ENCODE results near the gene EEFSEC.

EEFSEC gene

DNA sequence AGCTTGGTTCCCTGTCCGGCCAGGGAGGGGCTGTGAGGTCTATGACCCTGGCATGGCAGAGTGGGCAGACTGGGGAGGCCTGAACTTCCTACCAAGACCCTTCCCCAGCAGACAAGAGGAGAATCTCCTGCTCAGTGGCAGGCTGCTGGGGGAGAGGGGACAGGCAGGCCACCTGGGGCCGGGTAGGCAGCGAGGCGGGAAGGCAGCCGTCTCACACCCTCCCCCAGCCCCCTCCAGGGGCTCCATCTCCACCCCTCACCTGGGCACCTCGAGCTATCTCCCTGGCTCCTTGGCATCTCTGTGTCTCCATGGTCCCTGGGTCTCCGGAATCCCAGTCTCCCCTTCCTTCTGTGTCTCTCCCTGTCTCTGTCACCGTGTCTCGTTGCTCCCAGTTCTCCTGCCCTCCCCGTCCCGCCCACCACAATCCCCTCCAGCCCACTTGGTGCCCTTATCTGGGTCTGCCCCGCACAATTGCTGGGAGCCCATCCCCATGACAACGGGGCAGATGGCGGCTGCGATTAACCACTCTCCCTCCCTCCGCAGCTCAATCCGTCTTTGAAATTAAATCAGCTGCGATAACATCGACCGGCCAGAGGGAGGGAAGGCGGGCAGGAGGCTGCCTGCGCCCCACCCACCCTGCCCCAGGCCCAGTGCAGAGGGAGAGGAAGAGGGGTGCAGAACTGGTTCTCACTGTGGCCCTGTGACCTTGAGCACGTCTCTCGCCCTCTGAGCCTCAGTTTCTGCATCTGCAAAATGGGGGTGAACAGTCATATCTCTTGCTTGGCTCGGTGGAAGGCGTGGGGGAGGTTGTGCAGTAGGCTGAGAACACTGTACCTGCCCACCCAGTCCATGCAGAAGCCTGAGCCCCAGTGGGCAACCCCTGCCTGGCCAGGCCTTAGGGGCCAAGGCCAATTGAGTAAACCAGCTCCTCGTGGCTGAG is 303.8 kb downstream of the EEFSEC start:
- no peak for DNase-seq

DNA sequence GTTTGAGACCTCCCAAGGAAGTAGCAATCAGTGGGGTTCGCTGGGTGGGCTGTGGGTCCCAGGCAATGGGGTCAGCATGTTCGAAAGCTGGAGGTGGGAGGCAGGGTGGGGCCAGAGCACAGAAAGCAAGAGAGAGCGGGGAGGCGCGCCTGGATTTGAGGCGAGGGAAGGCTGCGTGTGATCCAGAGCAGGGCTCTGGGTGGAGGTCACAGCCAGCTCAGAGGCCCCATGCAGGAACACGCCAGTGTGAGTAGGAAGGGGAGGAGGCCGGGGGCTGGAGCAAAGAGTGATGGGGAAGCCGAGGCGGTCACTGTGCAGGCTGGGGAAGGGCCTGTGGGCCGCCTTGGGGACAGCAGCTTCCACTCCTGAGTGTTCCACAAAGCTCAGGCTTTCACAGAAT is 304.7 kb downstream of the EEFSEC start:
- no peak for DNase-seq

Data from NCI-H2081 treated with DMSO at 0.1 percent for 48 hours (cell line).